Duodenal mucosa (tissue), 2 donors: ENCODE data around the gene ADAMTSL3.

Source experiments
- H3K27ac ChIP-seq: one replicate; pipeline ENCODE4 v1.7.0; 2013; ENCODE audit warnings: low read depth, low read length
- H3K27me3 ChIP-seq, 2 donors: one replicate each; pipeline ENCODE4 v1.7.0; 2013; ENCODE audit warnings: low read length in 2 of 2, control low read depth in 1 of 2; ENCODE audit not compliant: insufficient read depth in 2 of 2, control insufficient read depth in 1 of 2
- H3K36me3 ChIP-seq, 2 donors: one replicate each; pipeline ENCODE4 v1.7.0; 2013; ENCODE audit warnings: low read length in 2 of 2, control low read depth in 1 of 2; ENCODE audit not compliant: insufficient read depth in 2 of 2, control insufficient read depth in 1 of 2
- H3K4me1 ChIP-seq, 2 donors: one replicate each; pipeline ENCODE4 v1.7.0; 2013; ENCODE audit warnings: low read length in 2 of 2, control low read depth in 1 of 2; ENCODE audit not compliant: insufficient read depth in 2 of 2, control insufficient read depth in 1 of 2
- H3K4me3 ChIP-seq, 2 donors: one replicate each; pipeline ENCODE4 v1.7.0; 2013; ENCODE audit warnings: low read length in 2 of 2, low read depth in 1 of 2
- H3K9ac ChIP-seq, 2 donors: one replicate each; pipeline ENCODE4 v1.7.0; 2013; ENCODE audit warnings: low read length in 2 of 2, low read depth in 1 of 2
- H3K9me3 ChIP-seq, 2 donors: one replicate each; pipeline ENCODE4 v1.7.0; 2013; ENCODE audit warnings: low read length in 2 of 2, control low read depth in 1 of 2; ENCODE audit not compliant: control insufficient read depth in 1 of 2

ADAMTSL3 gene

GRCh38 chr15:83766339-83766738 is 112.4 kb downstream of the ADAMTSL3 start:
- Histone ChIP-seq H3K4me3 (no peak overlapping the region), H3K27me3 (no peaks in the 10 kb centered on the region), H3K9ac (no peak overlapping the region), H3K27ac (no peak overlapping the region), H3K4me1 (no peaks in the 10 kb centered on the region), H3K9me3 (peaks cover 0 to 6% of the 10 kb centered on the region in 2 donors), H3K36me3 (no peaks in the 10 kb centered on the region)

- no peaks in the 10 kb centered on the region for H3K27me3 ChIP-seq
- H3K27ac ChIP-seq, result no peak overlapping the region
- no peak overlapping the region for H3K9ac ChIP-seq
- no peaks in the 10 kb centered on the region for H3K4me1 ChIP-seq
- peaks cover 0 to 6% of the 10 kb centered on the region in 2 donors for H3K9me3 ChIP-seq
- H3K4me3 ChIP-seq, result no peak overlapping the region
- no peaks in the 10 kb centered on the region for H3K36me3 ChIP-seq
These were observed 113.8 kb downstream of the ADAMTSL3 start for GRCh38 chr15:83767741-83768140.

GRCh38 chr15:83769411-83769999 is 115.6 kb downstream of the ADAMTSL3 start:
- no peaks in the 10 kb centered on the region for H3K27me3 ChIP-seq
- no peak overlapping the region for H3K4me3 ChIP-seq
- no peak overlapping the region for H3K9ac ChIP-seq
- peaks cover 0 to 6% of the 10 kb centered on the region in 2 donors for H3K9me3 ChIP-seq
- no peak overlapping the region for H3K27ac ChIP-seq
- H3K36me3 ChIP-seq, result no peaks in the 10 kb centered on the region
- H3K4me1 ChIP-seq, result no peaks in the 10 kb centered on the region

GRCh38 chr15:83775738-83776137 is 121.8 kb downstream of the ADAMTSL3 start:
- Histone ChIP-seq H3K27ac (no peak overlapping the region), H3K4me3 (no peak overlapping the region), H3K36me3 (no peaks in the 10 kb centered on the region), H3K9me3 (no peaks in the 10 kb centered on the region), H3K9ac (no peak overlapping the region), H3K27me3 (no peaks in the 10 kb centered on the region), H3K4me1 (no peaks in the 10 kb centered on the region)

DNA sequence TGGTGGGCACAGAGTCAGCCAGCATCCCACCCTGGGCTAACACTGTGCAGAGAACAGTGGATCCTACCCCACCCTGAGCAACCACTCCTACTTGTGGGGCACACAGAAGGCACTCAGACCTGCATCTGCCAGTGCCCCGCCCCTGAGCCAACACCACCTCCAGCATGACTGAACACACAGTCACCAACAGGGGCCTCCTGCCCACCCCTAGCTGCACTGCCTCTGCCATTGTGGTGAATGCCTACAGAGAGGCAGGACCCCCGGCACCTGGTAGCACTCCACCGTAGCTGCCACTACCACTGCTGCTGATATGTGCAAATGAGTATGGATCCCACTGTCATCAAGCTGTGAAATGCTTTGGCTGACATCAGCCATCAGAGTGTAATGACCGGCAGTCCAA is 123.1 kb downstream of the ADAMTSL3 start:
- Histone ChIP-seq H3K9me3 (no peaks in the 10 kb centered on the region), H3K4me1 (no peaks in the 10 kb centered on the region), H3K9ac (no peak overlapping the region), H3K27me3 (no peaks in the 10 kb centered on the region), H3K36me3 (no peaks in the 10 kb centered on the region), H3K4me3 (no peak overlapping the region), H3K27ac (no peak overlapping the region)

DNA sequence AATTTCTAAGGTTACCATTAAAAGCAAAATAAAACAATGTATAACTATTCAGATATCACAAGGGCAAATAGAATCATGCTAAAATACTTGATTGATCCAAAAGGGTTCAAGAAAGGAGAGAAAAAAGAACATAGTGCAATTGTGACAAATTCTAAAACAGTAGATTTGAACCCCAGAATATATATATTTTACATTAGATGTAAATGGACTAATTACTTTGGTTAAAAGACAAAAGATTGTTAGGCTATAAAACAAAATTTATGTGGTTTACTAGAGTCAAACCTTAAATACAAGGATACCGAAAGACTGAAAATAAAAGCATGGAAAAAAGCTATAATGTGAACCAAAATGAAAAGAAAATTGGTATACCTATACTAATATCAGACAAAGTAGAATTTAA is 129.3 kb downstream of the ADAMTSL3 start:
- no peaks in the 10 kb centered on the region for H3K4me1 ChIP-seq
- H3K27ac ChIP-seq, result no peak overlapping the region
- no peaks in the 10 kb centered on the region for H3K9me3 ChIP-seq
- H3K4me3 ChIP-seq, result no peak overlapping the region
- no peaks in the 10 kb centered on the region for H3K27me3 ChIP-seq
- H3K9ac ChIP-seq, result no peak overlapping the region
- H3K36me3 ChIP-seq, result no peaks in the 10 kb centered on the region

DNA sequence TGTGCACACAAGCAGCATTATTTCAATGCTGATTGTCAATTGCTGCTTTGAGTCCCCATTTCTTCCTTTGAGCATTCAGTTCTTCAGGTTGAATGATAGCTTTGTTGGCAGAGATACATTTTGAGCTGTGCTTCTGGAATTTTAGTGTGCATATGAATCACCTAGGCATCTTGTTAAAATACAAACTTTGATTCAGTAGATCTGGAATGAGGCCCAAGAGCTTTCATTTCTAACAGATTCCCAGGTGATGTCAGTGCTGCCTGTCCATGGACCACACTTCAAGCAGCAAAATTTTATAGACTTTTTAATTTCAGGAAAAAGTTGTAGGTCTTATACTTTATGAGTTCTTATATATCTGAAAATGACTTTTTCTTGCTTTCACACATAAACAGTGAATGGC is 131.1 kb downstream of the ADAMTSL3 start:
- H3K9me3 ChIP-seq, result no peaks in the 10 kb centered on the region
- H3K4me1 ChIP-seq, result no peaks in the 10 kb centered on the region
- H3K9ac ChIP-seq, result no peak overlapping the region
- H3K36me3 ChIP-seq, result no peaks in the 10 kb centered on the region
- no peaks in the 10 kb centered on the region for H3K27me3 ChIP-seq
- no peak overlapping the region for H3K4me3 ChIP-seq
- H3K27ac ChIP-seq, result no peak overlapping the region

DNA sequence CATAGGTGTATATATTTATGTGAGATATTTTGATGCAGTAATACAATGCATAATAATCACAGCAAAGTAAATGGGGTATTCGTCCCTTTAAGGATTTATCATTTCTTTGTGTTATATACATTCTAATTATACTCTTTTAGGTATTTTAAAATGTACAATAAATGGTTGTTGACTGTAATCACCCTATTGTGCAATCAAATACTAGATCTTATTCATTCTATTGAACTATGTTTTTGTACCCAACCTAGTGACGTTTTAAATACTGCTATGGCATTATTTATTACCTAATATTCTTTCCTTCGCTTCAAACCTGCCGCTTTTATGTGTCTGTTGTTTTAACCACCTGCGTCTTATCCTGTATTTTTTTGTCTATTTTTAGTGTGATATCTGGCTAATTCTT is 132.4 kb downstream of the ADAMTSL3 start:
- H3K27ac ChIP-seq, result no peak overlapping the region
- H3K36me3 ChIP-seq, result no peaks in the 10 kb centered on the region
- H3K4me1 ChIP-seq, result no peaks in the 10 kb centered on the region
- no peak overlapping the region for H3K4me3 ChIP-seq
- no peak overlapping the region for H3K9ac ChIP-seq
- H3K9me3 ChIP-seq, result no peaks in the 10 kb centered on the region
- H3K27me3 ChIP-seq, result no peaks in the 10 kb centered on the region

DNA sequence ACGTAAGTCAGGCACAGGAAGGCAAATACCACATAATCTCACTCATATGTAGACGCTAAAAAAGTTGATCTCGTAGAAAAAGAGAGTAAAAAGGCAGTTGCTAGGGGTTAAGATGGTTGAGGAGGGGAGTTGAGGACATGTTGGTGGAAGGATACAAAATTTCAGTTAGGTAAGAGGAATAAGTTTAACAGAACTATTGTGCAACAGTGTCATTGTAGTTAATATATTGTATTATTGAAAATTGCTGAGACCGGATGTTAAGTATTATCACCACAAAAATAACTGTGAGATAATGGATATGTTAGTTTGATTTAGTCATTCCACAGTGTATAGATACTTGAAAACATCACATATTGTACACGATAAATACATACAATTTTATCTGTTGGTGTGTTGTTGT is 139.1 kb downstream of the ADAMTSL3 start:
- H3K9me3 ChIP-seq, result peaks cover 0 to 4% of the 10 kb centered on the region in 2 donors
- H3K4me3 ChIP-seq, result no peak overlapping the region
- no peak overlapping the region for H3K9ac ChIP-seq
- no peaks in the 10 kb centered on the region for H3K36me3 ChIP-seq
- no peak overlapping the region for H3K27ac ChIP-seq
- no peaks in the 10 kb centered on the region for H3K4me1 ChIP-seq
- H3K27me3 ChIP-seq, result no peaks in the 10 kb centered on the region

- no peak overlapping the region for H3K9ac ChIP-seq
These were observed 140.3 kb downstream of the ADAMTSL3 start for GRCh38 chr15:83794209-83794608.

GRCh38 chr15:83809345-83809744 is 155.4 kb downstream of the ADAMTSL3 start:
- Histone ChIP-seq H3K4me3 (no peak overlapping the region), H3K9ac (no peak overlapping the region), H3K27me3 (no peaks in the 10 kb centered on the region), H3K4me1 (no peaks in the 10 kb centered on the region), H3K27ac (no peak overlapping the region), H3K9me3 (peaks cover 3 to 4% of the 10 kb centered on the region in 2 donors), H3K36me3 (no peaks in the 10 kb centered on the region)

More at GRCh38 chr15:83794209-83794608, 140.3 kb downstream of the ADAMTSL3 start:
- peaks cover 0 to 7% of the 10 kb centered on the region in 2 donors for H3K9me3 ChIP-seq
- H3K4me1 ChIP-seq, result no peaks in the 10 kb centered on the region
- H3K27ac ChIP-seq, result no peak overlapping the region
- no peak overlapping the region for H3K4me3 ChIP-seq
- H3K36me3 ChIP-seq, result no peaks in the 10 kb centered on the region
- no peaks in the 10 kb centered on the region for H3K27me3 ChIP-seq
